Measurements from ENCODE around the gene OFD1.

- TF ChIP-seq, protein P1, sequence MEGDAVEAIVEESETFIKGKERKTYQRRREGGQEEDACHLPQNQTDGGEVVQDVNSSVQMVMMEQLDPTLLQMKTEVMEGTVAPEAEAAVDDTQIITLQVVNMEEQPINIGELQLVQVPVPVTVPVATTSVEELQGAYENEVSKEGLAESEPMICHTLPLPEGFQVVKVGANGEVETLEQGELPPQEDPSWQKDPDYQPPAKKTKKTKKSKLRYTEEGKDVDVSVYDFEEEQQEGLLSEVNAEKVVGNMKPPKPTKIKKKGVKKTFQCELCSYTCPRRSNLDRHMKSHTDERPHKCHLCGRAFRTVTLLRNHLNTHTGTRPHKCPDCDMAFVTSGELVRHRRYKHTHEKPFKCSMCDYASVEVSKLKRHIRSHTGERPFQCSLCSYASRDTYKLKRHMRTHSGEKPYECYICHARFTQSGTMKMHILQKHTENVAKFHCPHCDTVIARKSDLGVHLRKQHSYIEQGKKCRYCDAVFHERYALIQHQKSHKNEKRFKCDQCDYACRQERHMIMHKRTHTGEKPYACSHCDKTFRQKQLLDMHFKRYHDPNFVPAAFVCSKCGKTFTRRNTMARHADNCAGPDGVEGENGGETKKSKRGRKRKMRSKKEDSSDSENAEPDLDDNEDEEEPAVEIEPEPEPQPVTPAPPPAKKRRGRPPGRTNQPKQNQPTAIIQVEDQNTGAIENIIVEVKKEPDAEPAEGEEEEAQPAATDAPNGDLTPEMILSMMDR (IDR thresholded peaks at IDR 0.05) = no peak
- TF ChIP-seq EP300 (IDR thresholded peaks at IDR 0.05) (no peak), POLR2AphosphoS5 (IDR thresholded peaks at IDR 0.05) (no peak), POLR2A (IDR thresholded peaks at IDR 0.05) (no peak)
Observed at GRCh38 chrX:13716455-13716854, 18.1 kb upstream of the OFD1 start.
